GM23338 (cell line): ENCODE data around the gene SERPINC1. TPM values are rescaled to one million over a fixed set of nuclear protein-coding genes. Genes with fewer than 3 reads are reported as not detected.
"Not testable (repeated sequence)": the region's sequence is repeated elsewhere in the genome, so short reads cannot be mapped to it uniquely, and the experiment has no call there.

Experiments used
- ATAC-seq: fragments of 200-7000 bp; cut with Tn5 transposase; 3 replicates; pipeline ENCODE4 v1.9.1; 2020
- DNase-seq: peaks from one replicate; pipeline ENCODE4 v3.0.0-alpha.2; 2015; ENCODE audit warnings: low spot score
- H2AFZ ChIP-seq: fragments of 200-600 bp; sonication (generic); 2 replicates; pipeline ENCODE4 v1.8.0; 2016; ENCODE audit warnings: antibody characterized with exemption, mild to moderate bottlenecking, moderate library complexity
- H3F3A ChIP-seq: fragments of 200-600 bp; sonication (generic); replicated peaks from 2 replicates; pipeline ENCODE4 v1.8.0; 2017; ENCODE audit warnings: antibody characterized with exemption, mixed run types, low read depth
- H3K27ac ChIP-seq: fragments of 200-600 bp; sonication (generic); 2 replicates; pipeline ENCODE4 v1.6.1; 2016; ENCODE audit warnings: low read depth
- H3K27me3 ChIP-seq: fragments of 200-600 bp; sonication (generic); 2 replicates; pipeline ENCODE4 v1.8.0; 2016; ENCODE audit warnings: mild to moderate bottlenecking, mixed run types, moderate library complexity; ENCODE audit not compliant: insufficient read depth
- H3K36me3 ChIP-seq: fragments of 200-600 bp; sonication (generic); 2 replicates; pipeline ENCODE4 v1.8.0; 2016; ENCODE audit warnings: mild to moderate bottlenecking; ENCODE audit not compliant: insufficient read depth
- H3K4me1 ChIP-seq: fragments of 200-600 bp; sonication (generic); 2 replicates; pipeline ENCODE4 v1.8.0; 2016; ENCODE audit warnings: mild to moderate bottlenecking, moderate library complexity; ENCODE audit not compliant: insufficient read depth
- H3K4me2 ChIP-seq: fragments of 200-600 bp; sonication (generic); 2 replicates; pipeline ENCODE4 v1.7.1; 2017; ENCODE audit warnings: mixed run types
- H3K4me3 ChIP-seq: fragments of 200-600 bp; sonication (generic); 2 replicates; pipeline ENCODE4 v1.6.1; 2016; ENCODE audit warnings: mixed run types
- H3K79me2 ChIP-seq: fragments of 200-600 bp; sonication (generic); replicated peaks from 2 replicates; pipeline ENCODE4 v1.8.0; 2017; ENCODE audit warnings: mild to moderate bottlenecking; ENCODE audit not compliant: insufficient read depth
- H3K9me2 ChIP-seq: fragments of 200-600 bp; sonication (generic); 2 replicates; pipeline ENCODE4 v1.8.0; 2017; ENCODE audit not compliant: insufficient read depth
- H4K20me1 ChIP-seq: fragments of 200-600 bp; sonication (generic); replicated peaks from 2 replicates; pipeline ENCODE4 v1.8.0; 2017; ENCODE audit warnings: mild to moderate bottlenecking; ENCODE audit not compliant: insufficient read depth
- H3K27ac Mint-ChIP-seq: 2 replicates; pipeline ENCODE4 v1.8.0; 2020; ENCODE audit warnings: inconsistent platforms, mild to moderate bottlenecking, moderate library complexity, mixed read lengths
- H3K27me3 Mint-ChIP-seq: 3 replicates; pipeline ENCODE4 v1.8.0; 2022; ENCODE audit warnings: low read depth, mild to moderate bottlenecking, moderate library complexity, mixed read lengths, inconsistent platforms; ENCODE audit not compliant: insufficient read depth, poor library complexity
- H3K36me3 Mint-ChIP-seq: 3 replicates; pipeline ENCODE4 v1.8.0; 2021; ENCODE audit warnings: low read depth, mild to moderate bottlenecking, inconsistent platforms, moderate library complexity, mixed read lengths
- H3K4me1 Mint-ChIP-seq: 3 replicates; pipeline ENCODE4 v1.8.0; 2020; ENCODE audit warnings: mild to moderate bottlenecking, inconsistent platforms, mixed read lengths
- H3K4me3 Mint-ChIP-seq: 3 replicates; pipeline ENCODE4 v1.8.0; 2021; ENCODE audit warnings: moderate library complexity, mild to moderate bottlenecking, inconsistent platforms, mixed read lengths
- H3K9me3 Mint-ChIP-seq: 3 replicates; pipeline ENCODE4 v1.8.0; 2020; ENCODE audit warnings: moderate library complexity, mild to moderate bottlenecking, inconsistent platforms, mixed read lengths
- ETS1 ChIP-seq: IDR thresholded peaks from 2 replicates; pipeline ENCODE4 v1.6.1; 2016; ENCODE audit warnings: antibody characterized with exemption
- EZH2phosphoT487 ChIP-seq: fragments of 200-600 bp; sonication (generic); IDR thresholded peaks from one replicate; pipeline ENCODE4 v1.8.1; 2018; ENCODE audit warnings: antibody characterized with exemption; ENCODE audit not compliant: unreplicated experiment
- STAT1 ChIP-seq: IDR thresholded peaks from one replicate; pipeline ENCODE4 v1.6.1; 2016; ENCODE audit warnings: antibody characterized with exemption; ENCODE audit not compliant: unreplicated experiment
- ZNF331 ChIP-seq: fragments of 250-450 bp; sonication (Bioruptor Pico); IDR thresholded peaks from 2 replicates; pipeline ENCODE4 v1.5.0; 2020; ENCODE audit warnings: low read depth, mild to moderate bottlenecking, moderate library complexity
- ZNF462 ChIP-seq: fragments of 250-450 bp; sonication (Bioruptor Pico); IDR thresholded peaks from 2 replicates; pipeline ENCODE4 v1.5.0; 2020; ENCODE audit warnings: mild to moderate bottlenecking, moderate library complexity
- polyA plus RNA-seq: library from polyadenylated mRNA; unstranded; fragments of >200 nt; fragmentation: Nextera tagmentation; extraction: Ambion mirVana; gene quantifications from 2 replicates; pipeline ENCODE4 v1.2.1, GENCODE V29; 2016
- total RNA-seq: library from RNA; depleted of rRNA; stranded (reverse); fragments of >200 nt; shearing (Covaris generic); gene quantifications from 2 replicates; pipeline ENCODE4 v1.2.3, GENCODE V29; 2014
- TF ChIP-seq, protein P1 (sequence below), 2 experiments: fragments of 200-600 bp in 1 of 2; sonication (generic) in 1 of 2; conservative IDR thresholded peaks; 2 replicates each; pipeline versions ENCODE4 v1.5.1 to v1.6.1; 2016 to 2017; ENCODE audit warnings: antibody characterized with exemption in 2 of 2, low read depth in 2 of 2, mild to moderate bottlenecking in 2 of 2, moderate library complexity in 1 of 2

The SERPINC1 gene
- total and polyA plus RNA-seq, 2 experiments from 2014 or later = not detected

DNA sequence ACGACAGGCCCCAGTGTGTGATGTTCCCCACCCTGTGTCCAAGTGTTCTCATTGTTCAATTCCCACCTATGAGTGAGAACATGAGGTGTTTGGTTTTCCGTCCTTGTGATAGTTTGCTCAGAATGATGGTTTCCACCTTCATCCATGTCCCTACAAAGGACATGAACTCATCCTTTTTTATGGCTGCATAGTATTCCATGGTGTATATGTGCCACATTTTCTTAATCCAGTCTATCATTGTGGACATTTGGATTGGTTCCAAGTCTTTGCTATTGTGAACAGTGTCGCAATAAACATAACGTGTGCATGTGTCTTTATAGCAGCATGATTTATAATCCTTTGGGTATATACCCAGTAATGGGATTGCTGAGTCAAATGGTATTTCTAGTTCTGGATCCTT is 36.0 kb downstream of the SERPINC1 start:
- H3K9me3 Mint-ChIP-seq, H3K4me1 ChIP-seq, H3K4me3 ChIP-seq, ATAC-seq, H3K79me2 ChIP-seq, H3K4me2 ChIP-seq, H3K27ac ChIP-seq, H3K27ac Mint-ChIP-seq, H2AFZ ChIP-seq, H3K27me3 ChIP-seq, H3K36me3 ChIP-seq, H3K9me2 ChIP-seq, H3K4me1 Mint-ChIP-seq, H4K20me1 ChIP-seq, H3F3A ChIP-seq, H3K4me3 Mint-ChIP-seq, H3K27me3 Mint-ChIP-seq, DNase-seq: not testable (repeated sequence)
- H3K36me3 Mint-ChIP-seq = peaks cover 31% of the 10 kb centered on the region

DNA sequence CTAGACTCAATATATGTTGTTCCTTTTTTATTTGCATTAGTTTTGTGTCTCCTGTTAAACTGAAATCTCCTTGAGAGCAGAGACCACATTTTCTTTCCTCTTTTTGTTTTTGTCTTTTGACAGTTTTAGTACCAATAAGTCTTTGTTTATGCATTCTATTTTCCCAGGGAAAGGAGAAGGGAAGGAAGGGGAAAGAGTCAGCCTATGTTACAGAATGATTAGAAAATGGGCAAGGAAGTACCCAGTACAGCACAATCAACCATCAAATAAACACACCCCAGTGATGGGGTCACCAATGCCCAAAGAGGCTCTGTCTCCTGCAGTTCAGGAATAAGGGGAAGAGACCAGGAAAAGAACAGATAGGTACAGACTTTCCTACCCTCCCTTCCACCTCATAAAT is 38.9 kb downstream of the SERPINC1 start:
- no peaks in the 10 kb centered on the region for H3K4me1 Mint-ChIP-seq

More for the DNA sequence above, 38.9 kb downstream of the SERPINC1 start:
- Mint-ChIP-seq H3K9me3 (no peaks in the 10 kb centered on the region), H3K27me3 (peaks cover 12% of the 10 kb centered on the region), H3K36me3 (peaks cover 42% of the 10 kb centered on the region), H3K4me3 (no peak overlapping the region), H3K27ac (no peak overlapping the region)
- no peaks in the 10 kb centered on the region for H3F3A ChIP-seq
- TF ChIP-seq STAT1 (no peak), ZNF331 (CRISPR knock-in tag) (no peak), ZNF462 (CRISPR knock-in tag) (no peak), ETS1 (no peak), EZH2phosphoT487 (no peak)
- TF ChIP-seq, protein P1, sequence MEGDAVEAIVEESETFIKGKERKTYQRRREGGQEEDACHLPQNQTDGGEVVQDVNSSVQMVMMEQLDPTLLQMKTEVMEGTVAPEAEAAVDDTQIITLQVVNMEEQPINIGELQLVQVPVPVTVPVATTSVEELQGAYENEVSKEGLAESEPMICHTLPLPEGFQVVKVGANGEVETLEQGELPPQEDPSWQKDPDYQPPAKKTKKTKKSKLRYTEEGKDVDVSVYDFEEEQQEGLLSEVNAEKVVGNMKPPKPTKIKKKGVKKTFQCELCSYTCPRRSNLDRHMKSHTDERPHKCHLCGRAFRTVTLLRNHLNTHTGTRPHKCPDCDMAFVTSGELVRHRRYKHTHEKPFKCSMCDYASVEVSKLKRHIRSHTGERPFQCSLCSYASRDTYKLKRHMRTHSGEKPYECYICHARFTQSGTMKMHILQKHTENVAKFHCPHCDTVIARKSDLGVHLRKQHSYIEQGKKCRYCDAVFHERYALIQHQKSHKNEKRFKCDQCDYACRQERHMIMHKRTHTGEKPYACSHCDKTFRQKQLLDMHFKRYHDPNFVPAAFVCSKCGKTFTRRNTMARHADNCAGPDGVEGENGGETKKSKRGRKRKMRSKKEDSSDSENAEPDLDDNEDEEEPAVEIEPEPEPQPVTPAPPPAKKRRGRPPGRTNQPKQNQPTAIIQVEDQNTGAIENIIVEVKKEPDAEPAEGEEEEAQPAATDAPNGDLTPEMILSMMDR (conservative IDR thresholded peaks at IDR 0.05; ENCODE audit: low read depth in 2 of 2) = no peak
- no peak for ATAC-seq
- H3K4me2 ChIP-seq = no peak overlapping the region
- H3K79me2 ChIP-seq = peaks cover 6% of the 10 kb centered on the region; the same call in 1 of the 2 replicates
- H3K4me1 ChIP-seq = no peaks in the 10 kb centered on the region
- H3K4me3 ChIP-seq = no peak overlapping the region
- DNase-seq = no peak
- H3K27me3 ChIP-seq = no peaks in the 10 kb centered on the region
- H3K36me3 ChIP-seq = no peaks in the 10 kb centered on the region
- H2AFZ ChIP-seq = no peak overlapping the region
- H3K9me2 ChIP-seq = no peaks in the 10 kb centered on the region
- H3K27ac ChIP-seq = peak overlapping the region; percentile 50; the same call in 1 of the 2 replicates
- H4K20me1 ChIP-seq = 0 out of 2 replicates have a peak, but pooled peaks cover 3% of the 10 kb centered on the region
